Activated T-helper 1 cell treated with anti-CD3 and anti-CD28 coated beads, Interleukin-12 subunit alpha, Interleukin-12 subunit beta, Interleukin-2, Interleukin-4 antibody, amounts not matched to agents 30 ng/mL and 10 ng/mL and 1 ng/mL, durations not matched to agents 14 hours and 24 hours and 36 hours (primary cell): Measurements from ENCODE around the gene COL15A1. TPM values are rescaled to one million over a fixed set of nuclear protein-coding genes. Genes with fewer than 3 reads are reported as not detected.
"Not testable (repeated sequence)": the region's sequence is repeated elsewhere in the genome, so short reads cannot be mapped to it uniquely, and the experiment has no call there.

Experiments
- DNase-seq: peaks from one replicate; pipeline ENCODE4 v3.0.0; 2021; ENCODE audit warnings: low spot score
- H3K27ac Mint-ChIP-seq: one replicate; pipeline ENCODE4 v1.8.0; 2021; ENCODE audit warnings: mild to moderate bottlenecking, mixed read lengths
- H3K27me3 Mint-ChIP-seq: one replicate; pipeline ENCODE4 v1.8.0; 2022; ENCODE audit warnings: mild to moderate bottlenecking, moderate library complexity, mixed read lengths; ENCODE audit not compliant: insufficient read depth
- H3K36me3 Mint-ChIP-seq: one replicate; pipeline ENCODE4 v1.8.0; 2021; ENCODE audit warnings: low read depth, mixed read lengths
- H3K4me1 Mint-ChIP-seq: one replicate; pipeline ENCODE4 v1.8.0; 2021; ENCODE audit warnings: low read depth, mixed read lengths
- H3K4me3 Mint-ChIP-seq: one replicate; pipeline ENCODE4 v1.8.0; 2021; ENCODE audit warnings: mild to moderate bottlenecking, moderate library complexity, mixed read lengths
- H3K9me3 Mint-ChIP-seq: one replicate; pipeline ENCODE4 v1.8.0; 2021; ENCODE audit warnings: mixed read lengths
- intact Hi-C: fragments of 100-400 bp; cut with micrococcal nuclease; formaldehyde crosslinking; loops from one replicate; pipeline ENCODE4 v1.15.1; 2024
- total RNA-seq: library from RNA; stranded (reverse); gene quantifications from 2 replicates; pipeline ENCODE4 v1.2.3, GENCODE V29; 2022

The COL15A1 gene
- total RNA-seq, 1 donor from 2014 or later: 0.05 TPM

DNA sequence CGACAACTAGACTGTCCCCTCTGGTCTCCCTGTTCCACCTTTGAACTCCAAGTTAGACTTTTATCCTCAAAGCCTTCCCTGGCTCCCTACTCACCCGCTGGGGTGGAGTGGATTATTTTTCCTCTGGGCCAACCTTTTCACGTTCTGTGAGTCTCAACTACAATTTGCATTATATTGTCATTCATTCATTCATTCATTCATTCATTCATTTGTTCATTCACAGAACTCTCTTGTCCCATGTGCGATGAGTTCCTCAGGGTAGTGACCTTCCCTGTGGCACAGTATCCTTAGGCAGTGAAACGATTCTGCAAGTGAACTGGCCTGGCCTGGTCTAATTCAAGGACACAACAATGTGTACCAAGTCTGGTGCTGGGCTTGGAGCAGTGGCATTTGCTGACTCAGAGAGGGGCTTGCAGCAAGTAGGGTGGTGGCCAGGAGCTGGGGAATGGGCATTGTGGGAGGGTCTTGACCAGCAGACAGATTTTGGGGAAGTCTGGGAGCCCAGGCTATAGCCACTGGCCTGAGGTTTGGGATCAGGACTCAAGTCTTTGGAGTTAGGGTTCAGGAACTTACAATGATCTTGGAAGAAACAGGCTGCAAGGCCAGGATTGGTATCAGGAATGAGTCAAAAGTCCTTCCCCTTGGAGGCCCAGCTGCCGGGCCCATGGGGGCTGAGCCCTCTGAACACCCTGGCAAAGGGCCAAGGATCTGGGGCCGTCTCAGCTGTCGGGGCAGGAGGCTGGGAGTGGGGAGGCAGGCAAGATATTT is 37.2 kb upstream of the COL15A1 start:
- DNase-seq: no peak
- Mint-ChIP-seq H3K27me3 (peaks cover 5% of the 10 kb centered on the region), H3K27ac (no peak overlapping the region), H3K36me3 (no peaks in the 10 kb centered on the region), H3K4me3 (no peak overlapping the region), H3K9me3 (no peaks in the 10 kb centered on the region), H3K4me1 (no peaks in the 10 kb centered on the region)
- intact Hi-C loops: no loop called here

DNA sequence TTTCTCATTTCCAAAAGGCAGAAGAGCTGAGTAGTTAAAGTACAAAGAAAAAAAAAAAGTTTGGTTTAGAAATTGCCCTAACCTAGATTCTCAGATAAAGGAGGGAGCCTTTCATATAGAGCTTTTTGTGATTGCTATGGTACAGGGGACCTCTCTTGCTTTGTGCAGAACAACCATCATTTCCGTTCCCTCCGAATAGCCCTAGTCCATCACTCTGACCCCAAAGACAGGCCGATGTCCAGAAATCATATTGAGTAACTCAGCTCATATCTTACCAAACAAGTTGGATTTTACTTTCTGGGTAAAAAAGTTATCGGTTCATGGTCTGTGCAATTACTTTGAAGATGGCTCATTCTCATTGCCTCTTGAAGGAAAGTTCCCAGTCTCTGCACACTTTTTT is 36.7 kb upstream of the COL15A1 start:
- H3K27me3 Mint-ChIP-seq: peaks cover 5% of the 10 kb centered on the region
- no peaks in the 10 kb centered on the region for H3K4me1 Mint-ChIP-seq
- H3K27ac Mint-ChIP-seq: no peak overlapping the region
- H3K9me3 Mint-ChIP-seq: no peaks in the 10 kb centered on the region
- DNase-seq: no peak
- H3K4me3 Mint-ChIP-seq: no peak overlapping the region
- intact Hi-C loops: no loop called here
- no peaks in the 10 kb centered on the region for H3K36me3 Mint-ChIP-seq

DNA sequence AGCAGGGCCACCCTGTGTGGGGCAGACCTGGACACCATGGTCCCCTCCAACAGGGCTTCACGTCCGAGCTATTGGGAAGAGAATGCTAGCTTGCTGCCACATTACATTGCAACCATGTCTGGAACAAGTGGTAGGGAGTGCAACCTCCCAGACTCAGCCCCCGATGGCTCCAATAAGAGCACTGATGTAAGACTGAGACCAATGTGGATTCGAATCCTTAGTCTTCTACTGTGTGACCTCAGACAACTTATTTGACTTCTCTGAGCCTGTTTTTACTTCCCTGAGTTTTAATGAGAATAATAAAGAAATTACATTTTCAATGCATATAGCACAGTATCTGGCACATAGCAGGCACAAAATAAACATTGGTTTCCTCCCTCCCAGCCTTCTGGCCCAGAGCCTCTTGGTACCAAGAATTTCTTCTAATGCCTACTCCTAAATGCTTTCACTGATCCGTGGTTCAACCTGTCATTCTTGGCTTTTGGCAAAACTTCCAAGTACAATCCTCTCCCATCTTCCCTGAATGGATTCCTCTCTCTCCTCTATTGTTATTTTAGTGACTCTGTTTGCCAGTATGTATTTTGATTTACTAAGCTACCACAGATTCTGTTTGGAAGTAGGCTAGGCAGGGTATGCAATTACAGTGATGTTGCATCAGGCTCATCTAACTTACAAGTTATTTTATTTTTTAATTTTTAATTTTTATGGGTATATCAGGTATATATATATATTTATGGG is 34.6 kb upstream of the COL15A1 start:
- Mint-ChIP-seq H3K36me3 (no peaks in the 10 kb centered on the region), H3K4me1 (no peaks in the 10 kb centered on the region), H3K4me3 (no peak overlapping the region), H3K27ac (no peak overlapping the region), H3K9me3 (no peaks in the 10 kb centered on the region), H3K27me3 (peaks cover 12% of the 10 kb centered on the region)
- DNase-seq: no peak
- intact Hi-C loops: no loop called here

DNA sequence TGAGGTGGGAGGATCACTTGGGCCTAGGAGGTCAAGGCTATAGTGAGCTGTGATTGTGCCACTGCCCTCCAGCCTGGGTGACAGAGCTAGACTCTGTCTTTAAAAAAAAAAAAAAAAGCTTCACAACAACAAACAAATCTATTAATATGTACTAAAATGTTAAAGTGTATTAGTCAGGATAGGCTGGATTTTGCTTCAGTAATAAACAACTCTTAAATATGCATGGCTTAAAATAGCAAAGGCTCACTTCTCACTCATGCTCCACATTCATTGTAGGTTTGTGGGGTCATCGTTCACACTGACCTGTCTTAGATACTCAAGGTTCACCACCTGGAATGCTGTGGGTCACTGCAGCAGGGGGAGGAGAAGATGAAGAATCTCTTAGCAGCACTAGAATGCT is 33.8 kb upstream of the COL15A1 start:
- Mint-ChIP-seq H3K27me3 (peaks cover 9% of the 10 kb centered on the region), H3K36me3 (no peaks in the 10 kb centered on the region), H3K9me3 (no peaks in the 10 kb centered on the region), H3K4me1 (no peaks in the 10 kb centered on the region), H3K4me3 (no peak overlapping the region), H3K27ac (no peak overlapping the region)
- intact Hi-C loops: no loop called here
- DNase-seq: no peak

DNA sequence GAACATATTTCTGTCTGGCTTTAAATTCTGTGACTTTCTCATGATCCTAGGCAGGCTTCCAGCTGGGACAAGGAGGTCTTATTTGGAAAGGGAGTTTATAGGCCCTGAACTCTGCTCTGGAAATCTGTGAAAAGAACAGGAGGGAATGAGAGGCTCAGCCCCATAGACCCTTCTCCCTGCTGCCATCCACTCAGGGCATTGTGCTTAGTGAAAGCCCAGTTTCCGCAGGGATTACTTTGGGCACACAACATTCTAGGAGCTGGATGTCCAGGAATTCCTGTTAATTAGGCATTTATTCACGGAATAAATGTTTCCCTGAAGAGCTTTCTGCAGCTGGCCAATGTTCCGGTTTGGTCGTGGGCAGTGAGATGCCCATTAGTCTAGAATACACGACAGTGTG is 32.7 kb upstream of the COL15A1 start:
- Mint-ChIP-seq H3K27ac (no peak overlapping the region), H3K4me1 (no peaks in the 10 kb centered on the region), H3K36me3 (no peaks in the 10 kb centered on the region), H3K4me3 (no peak overlapping the region), H3K9me3 (no peaks in the 10 kb centered on the region), H3K27me3 (peaks cover 9% of the 10 kb centered on the region)
- DNase-seq: no peak
- intact Hi-C loops: no loop called here

DNA sequence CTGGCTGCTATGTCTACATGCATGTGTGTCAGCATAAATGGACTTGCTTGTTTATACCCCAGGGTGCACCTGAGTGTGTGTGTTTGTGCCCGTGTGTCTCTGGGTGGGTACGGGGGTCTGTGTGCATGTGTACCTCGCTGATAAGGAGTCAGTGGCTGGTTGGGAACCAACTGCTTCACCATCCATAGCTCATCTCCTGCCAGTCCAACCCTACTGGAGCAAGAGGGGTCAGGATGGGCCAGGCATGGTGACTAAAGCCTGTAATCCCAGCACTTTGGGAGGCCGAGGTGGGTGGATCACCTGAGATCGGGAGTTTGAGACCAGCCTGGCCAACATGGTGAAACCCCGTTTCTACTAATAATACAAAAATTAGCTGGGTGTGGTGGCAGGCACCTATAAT is 32.0 kb upstream of the COL15A1 start:
- H3K4me1 Mint-ChIP-seq, H3K36me3 Mint-ChIP-seq, H3K9me3 Mint-ChIP-seq, intact Hi-C loops, H3K4me3 Mint-ChIP-seq, H3K27me3 Mint-ChIP-seq, H3K27ac Mint-ChIP-seq, DNase-seq: not testable (repeated sequence)

DNA sequence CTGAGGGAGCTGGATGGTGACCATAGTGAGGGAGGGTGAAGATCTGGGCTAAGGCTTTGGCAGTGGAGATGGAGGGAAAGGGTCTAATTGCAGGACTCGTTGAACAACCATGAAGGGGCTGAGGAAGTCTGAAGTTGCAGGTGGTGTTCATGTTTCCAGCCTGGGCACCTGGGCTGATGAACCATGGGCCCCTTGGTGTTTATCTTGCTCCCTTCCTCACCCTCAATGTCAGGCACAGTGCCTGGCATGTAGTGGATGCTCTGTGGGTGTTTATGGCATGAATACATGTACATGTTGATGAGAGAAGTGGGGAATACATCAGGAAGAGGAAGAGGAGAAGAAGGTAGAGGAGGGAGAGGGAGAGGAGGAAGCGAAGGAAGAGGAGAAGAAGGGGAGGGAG is 31.3 kb upstream of the COL15A1 start:
- no peaks in the 10 kb centered on the region for H3K36me3 Mint-ChIP-seq
- H3K27ac Mint-ChIP-seq: no peak overlapping the region
- H3K9me3 Mint-ChIP-seq: no peaks in the 10 kb centered on the region
- no peak overlapping the region for H3K4me3 Mint-ChIP-seq
- H3K4me1 Mint-ChIP-seq: no peaks in the 10 kb centered on the region
- intact Hi-C loops: no loop called here
- peaks cover 9% of the 10 kb centered on the region for H3K27me3 Mint-ChIP-seq
- no peak for DNase-seq

DNA sequence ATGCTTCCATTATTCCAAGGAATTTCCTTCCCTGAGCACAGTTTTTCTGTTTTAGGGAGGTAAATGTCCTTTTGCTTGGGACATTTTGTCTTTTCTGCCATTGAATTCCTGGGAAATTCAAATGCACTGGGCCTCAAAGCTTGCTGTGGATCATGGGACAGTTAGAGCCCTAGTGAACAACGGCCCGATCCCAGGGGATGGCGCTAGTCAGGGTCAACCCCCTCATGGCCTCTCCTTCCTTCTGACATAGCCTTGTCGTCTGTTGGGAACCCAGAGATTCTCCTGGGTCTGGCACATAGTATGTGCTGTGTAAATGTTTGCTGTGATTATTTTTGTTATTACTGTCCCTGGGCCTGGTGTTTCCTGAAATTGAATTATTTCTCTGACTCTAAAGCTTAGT is 30.7 kb upstream of the COL15A1 start:
- Mint-ChIP-seq H3K4me3 (no peak overlapping the region), H3K27me3 (peaks cover 9% of the 10 kb centered on the region), H3K4me1 (no peaks in the 10 kb centered on the region), H3K27ac (no peak overlapping the region), H3K9me3 (no peaks in the 10 kb centered on the region), H3K36me3 (no peaks in the 10 kb centered on the region)
- intact Hi-C loops: no loop called here
- no peak for DNase-seq

DNA sequence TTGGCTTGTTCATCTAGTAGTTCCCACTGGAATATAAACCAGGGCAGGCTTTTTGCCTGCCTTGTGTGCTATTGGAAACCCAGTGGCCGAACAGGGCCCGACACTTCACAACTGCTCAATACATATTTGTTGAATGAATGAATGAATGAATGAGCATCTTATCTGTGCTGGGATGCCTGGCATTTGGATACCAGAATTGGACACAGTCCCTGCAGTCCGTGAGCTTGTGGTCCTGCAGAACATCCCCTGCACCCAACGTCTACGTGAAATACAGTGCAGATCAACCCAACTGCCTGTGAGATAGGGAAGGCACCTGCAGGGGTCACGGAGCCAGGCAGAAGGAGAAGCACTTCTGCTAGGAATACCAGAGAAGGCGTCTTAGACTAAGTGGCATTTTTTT is 30.0 kb upstream of the COL15A1 start:
- DNase-seq: no peak
- no peak overlapping the region for H3K4me3 Mint-ChIP-seq
- intact Hi-C loops: no loop called here
- H3K27ac Mint-ChIP-seq: no peak overlapping the region
- H3K9me3 Mint-ChIP-seq: no peaks in the 10 kb centered on the region
- H3K4me1 Mint-ChIP-seq: no peaks in the 10 kb centered on the region
- no peaks in the 10 kb centered on the region for H3K36me3 Mint-ChIP-seq
- H3K27me3 Mint-ChIP-seq: peaks cover 9% of the 10 kb centered on the region

DNA sequence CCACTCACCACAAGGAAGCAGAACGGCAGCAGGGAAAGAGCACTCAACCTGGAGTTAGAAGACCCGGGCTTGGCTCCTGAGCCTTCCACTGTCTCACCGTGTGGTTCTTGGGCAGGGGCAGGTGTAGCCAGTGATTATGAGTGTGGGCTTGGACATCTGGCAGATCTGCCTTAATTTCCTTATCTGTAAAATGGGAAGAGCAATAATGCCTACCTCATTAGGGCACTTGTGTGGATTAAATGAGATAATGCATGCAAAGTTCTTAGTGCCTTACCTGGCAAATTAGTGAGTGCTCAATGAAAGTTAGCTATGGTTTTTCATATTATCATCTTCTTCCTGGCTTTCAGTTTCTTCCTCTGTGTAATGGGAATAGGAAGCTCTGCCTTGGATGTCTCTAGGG is 28.1 kb upstream of the COL15A1 start:
- Mint-ChIP-seq H3K4me3 (no peak overlapping the region), H3K9me3 (no peaks in the 10 kb centered on the region), H3K27ac (no peak overlapping the region), H3K4me1 (no peaks in the 10 kb centered on the region), H3K36me3 (no peaks in the 10 kb centered on the region), H3K27me3 (peaks cover 9% of the 10 kb centered on the region)
- no peak for DNase-seq
- intact Hi-C loops: no loop called here

DNA sequence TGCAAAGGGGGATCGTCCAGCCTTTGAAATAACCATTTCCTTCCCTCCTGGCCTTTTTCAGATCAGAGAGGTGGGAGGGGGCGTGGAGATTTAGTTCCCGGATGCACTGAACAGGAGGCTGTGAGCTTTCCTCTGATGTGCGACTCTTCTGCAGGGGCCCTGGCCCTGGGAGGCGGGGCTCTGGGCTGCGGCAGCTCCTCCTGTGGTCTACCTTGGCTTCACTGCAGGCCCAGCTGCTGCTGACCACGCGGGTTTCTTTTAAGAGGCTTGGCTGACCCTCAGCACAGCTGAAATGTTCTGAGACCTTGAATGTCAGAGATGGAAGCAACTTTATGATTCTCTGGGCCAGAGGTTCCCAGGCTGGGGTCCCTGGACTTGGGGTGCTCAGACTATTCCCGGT is 27.0 kb upstream of the COL15A1 start:
- no peak for DNase-seq
- no peak overlapping the region for H3K4me3 Mint-ChIP-seq
- peaks cover 9% of the 10 kb centered on the region for H3K27me3 Mint-ChIP-seq
- H3K36me3 Mint-ChIP-seq: no peaks in the 10 kb centered on the region
- H3K4me1 Mint-ChIP-seq: no peaks in the 10 kb centered on the region
- no peak overlapping the region for H3K27ac Mint-ChIP-seq
- intact Hi-C loops: no loop called here
- no peaks in the 10 kb centered on the region for H3K9me3 Mint-ChIP-seq

DNA sequence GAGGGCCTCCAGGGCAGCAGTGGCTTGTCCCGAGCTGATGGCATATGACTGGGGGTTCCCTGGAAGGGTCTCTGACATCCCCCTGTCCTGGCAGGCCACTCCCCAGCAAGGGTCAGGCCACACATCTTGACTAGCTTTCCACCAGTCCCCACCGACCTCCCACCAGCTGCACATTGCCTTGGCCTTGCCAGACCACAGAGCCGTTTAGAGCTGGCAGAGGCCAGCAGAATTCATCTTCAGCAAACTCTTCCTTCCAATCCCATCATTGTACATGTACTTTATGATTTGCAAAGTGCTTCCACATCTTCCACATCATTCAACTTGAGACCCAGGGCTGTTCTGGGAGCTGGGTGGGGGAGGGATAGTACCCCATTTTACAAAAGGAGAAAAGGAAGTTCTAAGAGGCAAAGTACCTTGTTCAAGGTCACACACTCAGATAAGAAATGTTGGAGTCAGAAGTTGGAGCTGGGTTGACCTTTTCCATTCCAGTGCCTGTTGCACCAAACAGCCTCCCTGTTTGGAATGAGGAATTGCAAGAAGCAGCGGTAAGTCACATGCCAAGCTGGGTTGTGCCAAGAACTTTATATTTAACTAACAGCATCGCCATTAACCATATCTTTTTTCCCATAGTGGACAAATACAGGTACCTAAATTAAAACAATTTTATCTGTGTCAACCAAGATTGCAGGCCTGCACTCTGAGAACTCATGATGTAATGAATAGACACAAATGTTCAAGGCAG is 25.8 kb upstream of the COL15A1 start:
- no peak for DNase-seq

DNA sequence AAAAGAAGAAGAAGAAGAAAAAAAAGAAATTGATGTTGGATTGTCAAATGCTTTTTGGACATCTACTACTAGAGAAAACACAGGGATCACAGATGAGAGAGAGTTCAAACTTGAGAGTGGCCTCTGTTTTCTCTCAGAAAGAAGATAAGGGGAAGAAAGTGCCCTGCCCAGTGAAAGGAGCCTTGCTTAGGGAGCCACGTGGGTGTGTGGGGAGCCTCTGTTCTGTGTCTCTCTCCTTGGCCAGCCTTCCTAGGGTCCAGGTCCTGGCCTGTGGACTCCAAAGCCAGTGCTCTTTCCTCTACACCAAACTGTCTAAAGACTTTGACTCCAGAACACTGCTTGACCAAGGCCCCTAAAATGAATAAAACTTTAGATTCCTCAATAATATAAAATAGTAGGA is 22.0 kb upstream of the COL15A1 start:
- H3K36me3 Mint-ChIP-seq: no peaks in the 10 kb centered on the region
- no peak overlapping the region for H3K27ac Mint-ChIP-seq
- intact Hi-C loops: no loop called here
- peaks cover 15% of the 10 kb centered on the region for H3K27me3 Mint-ChIP-seq
- no peaks in the 10 kb centered on the region for H3K9me3 Mint-ChIP-seq
- DNase-seq: no peak
- no peak overlapping the region for H3K4me3 Mint-ChIP-seq
- no peaks in the 10 kb centered on the region for H3K4me1 Mint-ChIP-seq

More for the DNA sequence above, 25.8 kb upstream of the COL15A1 start:
- H3K4me1 Mint-ChIP-seq: no peaks in the 10 kb centered on the region
- H3K9me3 Mint-ChIP-seq: no peaks in the 10 kb centered on the region
- H3K4me3 Mint-ChIP-seq: no peak overlapping the region
- H3K27ac Mint-ChIP-seq: no peak overlapping the region
- no peaks in the 10 kb centered on the region for H3K36me3 Mint-ChIP-seq
- peaks cover 7% of the 10 kb centered on the region for H3K27me3 Mint-ChIP-seq
- intact Hi-C loops: no loop called here
